T-helper 2 cell treated with Interferon-gamma antibody and Interleukin-4, amounts not matched to agents 5 μg/mL and 100 μg/mL, for 36 hours (primary cell): ENCODE measurements around the gene CD55.

Experiments
- DNase-seq: peaks from one replicate; pipeline ENCODE4 v3.0.0; 2021; ENCODE audit warnings: low spot score
- H3K27ac Mint-ChIP-seq: one replicate; pipeline ENCODE4 v1.8.0; 2021; ENCODE audit warnings: mild to moderate bottlenecking, mixed read lengths
- H3K27me3 Mint-ChIP-seq: one replicate; pipeline ENCODE4 v1.8.0; 2021; ENCODE audit warnings: low read depth, mixed read lengths
- H3K36me3 Mint-ChIP-seq: one replicate; pipeline ENCODE4 v1.8.0; 2021; ENCODE audit warnings: low read depth, mixed read lengths
- H3K4me1 Mint-ChIP-seq: one replicate; pipeline ENCODE4 v1.8.0; 2021; ENCODE audit warnings: low read depth, mixed read lengths
- H3K4me3 Mint-ChIP-seq: one replicate; pipeline ENCODE4 v1.8.0; 2022; ENCODE audit warnings: mild to moderate bottlenecking, moderate library complexity, mixed read lengths
- H3K9me3 Mint-ChIP-seq: one replicate; pipeline ENCODE4 v1.8.0; 2021; ENCODE audit warnings: mixed read lengths

CD55 gene

DNA sequence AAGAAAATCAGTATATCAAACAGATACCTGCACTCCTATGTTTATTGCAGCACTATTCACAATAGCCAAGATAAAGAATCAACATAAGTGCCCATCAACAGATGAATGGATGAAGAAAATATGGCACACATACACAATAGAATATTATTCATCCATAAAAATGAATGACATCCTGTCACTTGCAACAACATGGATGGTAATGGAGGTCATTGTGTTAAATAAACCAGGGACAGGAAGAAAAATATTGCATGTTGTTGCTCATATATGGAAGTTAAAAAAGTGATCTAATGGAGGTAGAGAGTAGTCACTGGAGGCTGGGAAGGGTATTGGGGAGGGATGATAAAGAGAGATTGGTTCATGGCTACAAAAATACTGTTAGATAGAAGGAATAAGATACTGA, 67.2 kb downstream of the CD55 start:
- H3K9me3 Mint-ChIP-seq, result peaks cover 28% of the 10 kb centered on the region
- no peak for DNase-seq
- peaks cover 3% of the 10 kb centered on the region for H3K36me3 Mint-ChIP-seq
- no peak overlapping the region for H3K4me3 Mint-ChIP-seq
- H3K27me3 Mint-ChIP-seq, result no peaks in the 10 kb centered on the region
- H3K4me1 Mint-ChIP-seq, result no peaks in the 10 kb centered on the region
- no peak overlapping the region for H3K27ac Mint-ChIP-seq

DNA sequence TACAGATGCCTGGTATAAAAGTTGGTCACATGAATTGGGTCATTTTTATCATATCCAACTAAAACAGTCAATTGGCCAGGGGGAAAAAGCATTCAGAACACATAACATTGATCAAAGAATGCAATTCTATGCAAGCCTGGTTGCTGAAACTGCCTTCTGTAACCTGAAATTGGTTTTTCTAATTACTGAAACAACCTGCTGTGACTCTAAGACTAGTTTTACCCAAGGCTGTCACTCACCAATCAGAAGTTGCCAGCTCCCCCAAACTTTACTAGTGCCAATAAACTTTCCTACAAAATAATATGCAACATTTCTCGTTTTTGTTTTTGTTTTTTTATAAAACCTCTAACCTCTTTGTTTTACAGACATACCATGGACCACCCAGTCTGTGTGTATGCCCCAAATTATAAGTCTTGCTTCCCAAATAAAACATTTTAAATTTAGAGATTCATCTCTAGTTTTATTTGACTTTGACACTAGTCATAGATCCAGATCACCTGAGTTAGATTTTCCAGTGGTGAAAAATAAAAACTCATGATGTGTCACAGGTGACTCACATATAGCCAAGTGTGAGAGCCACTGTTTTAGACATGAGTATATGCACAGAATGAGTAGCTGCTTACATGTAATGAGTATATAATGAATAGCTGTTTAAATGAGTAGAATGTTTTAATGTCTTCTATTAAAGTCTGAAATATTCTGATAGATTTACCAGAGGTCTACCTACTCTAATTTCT, 68.4 kb downstream of the CD55 start:
- Mint-ChIP-seq H3K4me3 (no peak overlapping the region), H3K36me3 (peaks cover 3% of the 10 kb centered on the region), H3K27ac (no peak overlapping the region), H3K9me3 (peaks cover 20% of the 10 kb centered on the region), H3K4me1 (no peaks in the 10 kb centered on the region), H3K27me3 (no peaks in the 10 kb centered on the region)
- DNase-seq, result peak; percentile 41

DNA sequence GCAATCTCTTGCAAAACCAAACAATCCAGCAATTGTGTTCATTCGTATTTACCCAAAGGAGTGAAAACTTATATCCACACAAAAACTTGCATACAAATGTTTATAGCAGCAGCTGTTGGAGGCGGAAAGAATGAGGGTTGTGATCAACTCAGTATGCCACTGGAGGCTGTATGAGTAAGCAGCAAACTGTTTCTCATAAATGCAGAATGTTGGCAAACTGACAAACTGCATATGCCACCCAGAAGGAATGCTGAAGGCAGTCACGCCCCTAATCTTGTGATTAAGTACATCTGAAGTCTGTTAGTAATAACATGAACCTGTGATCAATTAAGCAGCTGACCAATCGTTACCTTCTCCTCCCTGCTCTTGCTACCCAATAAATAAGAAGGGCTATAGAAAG, 72.1 kb downstream of the CD55 start:
- Mint-ChIP-seq H3K4me1 (no peaks in the 10 kb centered on the region), H3K9me3 (peaks cover 3% of the 10 kb centered on the region), H3K4me3 (no peak overlapping the region), H3K36me3 (no peaks in the 10 kb centered on the region), H3K27me3 (no peaks in the 10 kb centered on the region), H3K27ac (no peak overlapping the region)
- DNase-seq, result no peak

DNA sequence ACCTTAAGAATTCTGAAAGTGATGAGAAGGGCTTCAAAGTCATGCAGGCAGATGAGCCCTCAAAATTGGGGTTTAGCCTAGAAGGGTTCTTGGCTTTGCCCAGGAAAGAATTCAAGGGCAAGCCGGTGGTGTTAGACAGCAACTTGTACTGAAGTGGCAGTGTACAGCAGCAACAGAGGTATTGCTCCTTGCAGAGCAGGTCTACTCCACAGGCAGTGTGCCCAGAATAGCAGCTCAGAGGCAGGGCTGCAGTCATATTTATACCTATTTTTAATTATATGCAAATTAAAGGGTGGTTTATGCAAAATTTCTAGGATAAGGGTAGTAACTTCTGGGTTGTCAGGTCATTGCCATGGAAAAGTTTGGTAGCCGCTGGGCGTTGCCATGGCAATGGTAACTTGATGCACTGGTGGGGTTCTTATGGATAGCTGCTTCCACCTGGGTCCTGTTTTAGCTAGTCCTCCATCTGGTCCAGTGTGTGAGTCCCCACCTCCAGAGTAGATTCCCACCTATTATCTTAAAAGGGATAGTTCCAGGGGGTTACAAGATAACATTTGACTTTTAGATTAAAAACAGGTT, 74.8 kb downstream of the CD55 start:
- DNase-seq, result no peak
- Mint-ChIP-seq H3K4me3 (no peak overlapping the region), H3K36me3 (no peaks in the 10 kb centered on the region), H3K4me1 (no peaks in the 10 kb centered on the region), H3K9me3 (peaks cover 8% of the 10 kb centered on the region), H3K27ac (no peak overlapping the region), H3K27me3 (no peaks in the 10 kb centered on the region)

DNA sequence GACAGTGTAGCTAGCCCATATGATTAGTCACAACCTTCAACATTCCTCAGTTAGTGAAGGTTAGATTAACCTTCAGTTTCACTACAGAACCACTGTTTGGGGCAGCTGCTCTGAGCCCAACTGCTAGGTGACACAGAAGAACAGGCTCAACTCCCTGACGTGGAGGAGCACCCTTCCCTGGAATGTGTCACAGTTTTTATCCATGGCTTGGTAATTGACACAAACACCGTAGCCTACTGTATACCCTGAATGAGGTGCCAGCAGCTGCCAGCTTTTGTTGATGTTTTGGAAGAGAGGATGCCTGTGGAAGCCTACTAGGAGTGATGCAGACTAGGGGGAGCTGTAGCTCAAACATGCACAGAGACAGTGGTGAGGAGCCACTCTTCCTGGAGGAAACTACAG, 76.0 kb downstream of the CD55 start:
- Mint-ChIP-seq H3K9me3 (peaks cover 5% of the 10 kb centered on the region), H3K4me3 (no peak overlapping the region), H3K4me1 (no peaks in the 10 kb centered on the region), H3K36me3 (no peaks in the 10 kb centered on the region), H3K27me3 (no peaks in the 10 kb centered on the region), H3K27ac (no peak overlapping the region)
- DNase-seq, result no peak

DNA sequence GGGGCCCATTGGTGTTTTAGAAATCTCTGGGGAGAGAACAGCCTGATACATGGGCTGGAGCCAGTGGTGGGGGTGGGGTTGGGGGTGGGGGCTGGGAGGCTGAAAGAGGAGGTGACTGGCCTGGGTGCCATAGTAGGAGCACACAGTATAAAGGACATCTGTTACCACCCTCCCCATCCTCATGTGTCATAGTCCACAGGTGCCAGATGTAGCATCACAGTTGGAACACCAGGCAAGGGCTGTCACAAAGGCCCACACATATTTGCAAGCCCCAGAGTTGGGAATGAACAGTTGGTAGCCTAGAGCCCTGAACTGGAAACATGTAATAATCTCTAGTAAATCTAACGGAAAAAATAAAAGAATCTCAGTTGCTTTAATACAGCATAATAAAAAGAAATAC, 77.5 kb downstream of the CD55 start:
- Mint-ChIP-seq H3K4me3 (no peak overlapping the region), H3K36me3 (no peaks in the 10 kb centered on the region), H3K4me1 (no peaks in the 10 kb centered on the region), H3K9me3 (peaks cover 5% of the 10 kb centered on the region), H3K27me3 (no peaks in the 10 kb centered on the region), H3K27ac (no peak overlapping the region)
- DNase-seq, result no peak

DNA sequence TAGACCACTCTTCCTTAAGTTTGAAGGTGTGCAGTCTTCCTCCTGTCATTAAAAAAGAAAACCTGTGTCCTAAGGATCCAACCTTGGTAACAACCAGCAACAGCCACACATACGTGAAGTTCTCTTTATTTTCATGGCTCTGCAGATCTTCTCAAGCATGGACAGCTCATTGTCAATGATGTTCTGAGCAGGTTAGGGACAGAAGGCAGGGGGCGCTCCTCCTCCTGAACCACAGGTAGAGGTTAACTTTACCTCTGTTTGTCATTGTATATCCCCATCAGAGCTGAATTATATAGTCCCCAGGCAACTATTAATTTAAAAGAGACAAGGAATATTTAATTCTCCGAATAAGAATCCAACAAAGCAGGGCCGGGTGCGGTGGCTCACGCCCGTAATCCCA, 80.1 kb downstream of the CD55 start:
- no peak overlapping the region for H3K27ac Mint-ChIP-seq
- H3K9me3 Mint-ChIP-seq, result peaks cover 5% of the 10 kb centered on the region
- no peaks in the 10 kb centered on the region for H3K27me3 Mint-ChIP-seq
- H3K36me3 Mint-ChIP-seq, result no peaks in the 10 kb centered on the region
- no peak for DNase-seq
- H3K4me3 Mint-ChIP-seq, result no peak overlapping the region
- H3K4me1 Mint-ChIP-seq, result peaks cover 2% of the 10 kb centered on the region

DNA sequence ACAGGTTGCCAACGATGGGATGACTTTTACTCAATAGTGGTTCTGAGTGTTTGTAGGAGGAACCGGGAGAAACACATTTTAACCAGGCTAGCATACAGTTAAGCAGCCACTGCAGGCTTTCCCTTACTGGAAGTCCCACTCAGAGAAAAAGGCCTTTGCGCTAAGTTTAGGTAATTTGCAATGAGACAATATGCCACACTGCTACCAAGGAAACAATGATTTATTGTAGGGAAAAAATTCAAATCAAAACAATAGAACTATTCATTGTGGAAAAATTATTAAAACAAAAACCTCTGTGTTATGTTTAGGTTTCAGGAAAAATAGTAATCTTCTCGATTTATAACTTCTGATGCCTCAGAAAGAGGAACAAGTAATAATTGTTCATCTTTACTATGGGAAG, 81.3 kb downstream of the CD55 start:
- H3K27me3 Mint-ChIP-seq, result no peaks in the 10 kb centered on the region

DNA sequence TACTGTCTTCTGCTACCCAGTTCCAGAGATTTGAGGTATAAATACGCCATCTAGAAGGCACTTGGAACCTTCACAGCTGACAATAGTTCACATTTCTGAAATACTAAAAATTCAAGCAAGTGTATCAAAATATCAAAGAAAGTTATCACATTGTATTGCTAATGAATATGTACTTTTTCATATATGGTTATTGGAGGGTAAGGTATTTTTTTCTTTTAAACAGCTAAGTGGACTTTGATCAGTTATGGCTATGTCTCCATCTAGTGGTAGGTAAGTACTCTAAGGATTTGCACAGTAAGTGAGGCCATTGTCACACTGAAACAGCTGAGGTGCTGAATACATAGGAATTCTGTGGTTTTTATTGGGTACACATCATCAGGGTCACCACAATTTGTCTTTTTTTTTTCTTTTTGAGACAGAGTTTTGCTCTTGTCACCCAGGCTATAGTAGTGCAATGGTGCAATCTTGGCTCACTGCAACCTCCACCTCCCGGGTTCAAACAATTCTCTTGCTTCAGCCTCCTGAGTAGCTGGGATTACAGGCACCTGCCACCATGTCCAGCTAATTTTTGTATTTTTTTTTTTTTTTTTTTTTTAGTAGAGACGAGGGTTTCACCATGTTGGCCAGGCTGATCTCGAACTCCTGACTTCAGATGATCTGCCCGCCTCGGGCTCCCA, 83.5 kb downstream of the CD55 start:
- DNase-seq, result no peak
- no peaks in the 10 kb centered on the region for H3K36me3 Mint-ChIP-seq
- H3K27ac Mint-ChIP-seq, result no peak overlapping the region
- peaks cover 2% of the 10 kb centered on the region for H3K4me1 Mint-ChIP-seq
- H3K27me3 Mint-ChIP-seq, result no peaks in the 10 kb centered on the region
- no peak overlapping the region for H3K4me3 Mint-ChIP-seq
- peaks cover 5% of the 10 kb centered on the region for H3K9me3 Mint-ChIP-seq

More for the DNA sequence above, 81.3 kb downstream of the CD55 start:
- peaks cover 5% of the 10 kb centered on the region for H3K9me3 Mint-ChIP-seq
- DNase-seq, result no peak
- peaks cover 2% of the 10 kb centered on the region for H3K4me1 Mint-ChIP-seq
- no peak overlapping the region for H3K4me3 Mint-ChIP-seq
- H3K27ac Mint-ChIP-seq, result no peak overlapping the region
- H3K36me3 Mint-ChIP-seq, result no peaks in the 10 kb centered on the region

DNA sequence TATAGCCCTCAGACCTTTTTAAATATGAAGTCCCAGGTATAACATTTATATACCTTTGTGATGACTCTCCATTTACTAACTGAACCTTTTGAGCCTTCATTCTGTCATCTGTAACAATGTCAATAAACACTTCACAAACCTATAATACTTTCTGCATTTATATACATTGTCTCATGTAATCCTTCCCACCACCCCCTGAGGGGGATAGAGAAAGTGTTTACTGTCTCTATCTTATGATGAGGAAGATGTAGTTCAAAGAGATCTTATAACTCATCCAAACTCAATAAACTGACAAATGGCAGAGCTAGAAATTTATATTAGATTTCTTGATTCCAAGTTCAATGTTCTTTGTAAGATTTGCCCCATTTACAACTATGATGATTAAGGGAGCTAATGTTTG, 84.3 kb downstream of the CD55 start:
- DNase-seq, result no peak
- H3K36me3 Mint-ChIP-seq, result no peaks in the 10 kb centered on the region
- H3K4me3 Mint-ChIP-seq, result no peak overlapping the region
- peaks cover 5% of the 10 kb centered on the region for H3K9me3 Mint-ChIP-seq
- no peak overlapping the region for H3K27ac Mint-ChIP-seq
- no peaks in the 10 kb centered on the region for H3K27me3 Mint-ChIP-seq
- peaks cover 2% of the 10 kb centered on the region for H3K4me1 Mint-ChIP-seq

DNA sequence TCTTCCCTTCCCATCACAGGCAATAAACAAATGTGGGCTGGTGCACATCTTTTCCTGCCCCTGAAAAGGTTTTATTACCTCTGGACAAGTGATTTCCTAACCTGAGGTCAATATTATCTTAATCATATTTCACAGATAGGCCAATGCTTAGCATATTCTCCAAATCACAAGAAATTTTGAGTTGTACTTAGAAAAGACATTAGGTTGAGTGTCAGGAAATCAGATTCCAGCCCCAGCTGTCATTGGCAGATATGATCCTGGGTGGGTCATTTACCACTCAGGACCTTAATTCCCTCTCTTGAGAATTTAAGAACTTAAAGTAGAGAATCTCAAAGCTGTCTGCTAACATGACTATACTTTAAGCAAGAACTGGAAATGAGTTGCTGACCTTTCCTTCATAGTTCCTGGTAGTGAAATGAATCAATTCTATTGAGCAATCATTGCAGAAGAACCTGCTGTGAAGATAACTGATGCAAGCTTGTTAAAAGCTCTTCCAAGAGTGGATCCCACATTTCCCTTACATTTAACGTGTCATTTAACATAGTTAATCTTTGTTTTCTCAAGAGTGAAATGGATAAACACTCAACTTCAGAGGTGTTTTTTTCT, 86.3 kb downstream of the CD55 start:
- no peaks in the 10 kb centered on the region for H3K36me3 Mint-ChIP-seq
- no peaks in the 10 kb centered on the region for H3K27me3 Mint-ChIP-seq
- no peak for DNase-seq
- no peak overlapping the region for H3K27ac Mint-ChIP-seq
- H3K4me3 Mint-ChIP-seq, result no peak overlapping the region
- peaks cover 8% of the 10 kb centered on the region for H3K4me1 Mint-ChIP-seq
- H3K9me3 Mint-ChIP-seq, result no peaks in the 10 kb centered on the region
